ENCODE results near the gene GRB14.

The GRB14 gene

GRCh38 chr2:164504253-164504652 is 117.0 kb downstream of the GRB14 start:
- H4K20me1 ChIP-seq (ENCODE audit: insufficient read depth, low read length) = no peaks in the 10 kb centered on the region
- no peak overlapping the region for H3K4me3 ChIP-seq (ENCODE audit: low read depth in 1 of 2, low read length in 2 of 2)
- TF ChIP-seq EZH2 (IDR thresholded peaks at IDR 0.05; ENCODE audit: borderline replicate concordance, low read depth, low read length, severe bottlenecking) (no peak), CTCF (IDR thresholded peaks at IDR 0.05; ENCODE audit: borderline replicate concordance, extremely low read depth, low read length, poor library complexity, severe bottlenecking) (peak; percentile 43)
- no peak overlapping the region for H3K4me2 ChIP-seq (ENCODE audit: insufficient read depth, low read length)
- H3K9ac ChIP-seq (ENCODE audit: low read depth, low read length) = no peak overlapping the region
- no peaks in the 10 kb centered on the region for H3K36me3 ChIP-seq (ENCODE audit: insufficient read depth, low read length)
- H2AFZ ChIP-seq (ENCODE audit: low read depth, low read length) = no peak overlapping the region
- no peaks in the 10 kb centered on the region for H3K79me2 ChIP-seq (ENCODE audit: insufficient read depth, low read length)
- peak; percentile 11 for DNase-seq
- peak; percentile 62; the same call in 2 of the 3 replicates for ATAC-seq (ENCODE audit: insufficient read depth, low read depth)
- H3K27ac ChIP-seq (ENCODE audit: low read length) = no peak overlapping the region
- no peaks in the 10 kb centered on the region for H3K9me3 ChIP-seq (ENCODE audit: insufficient read depth, low read length, severe bottlenecking)
- H3K27me3 ChIP-seq (ENCODE audit: insufficient read depth, low read length, poor library complexity) = no peaks in the 10 kb centered on the region
- no peaks in the 10 kb centered on the region for H3K4me1 ChIP-seq (ENCODE audit: insufficient read depth, low read length)

- no peaks in the 10 kb centered on the region for H4K20me1 ChIP-seq (ENCODE audit: insufficient read depth, low read length)
- H2AFZ ChIP-seq (ENCODE audit: low read depth, low read length) = no peak overlapping the region
- no peaks in the 10 kb centered on the region for H3K79me2 ChIP-seq (ENCODE audit: insufficient read depth, low read length)
- H3K27ac ChIP-seq (ENCODE audit: low read length) = no peak overlapping the region
- no peaks in the 10 kb centered on the region for H3K27me3 ChIP-seq (ENCODE audit: insufficient read depth, low read length, poor library complexity)
- no peaks in the 10 kb centered on the region for H3K9me3 ChIP-seq (ENCODE audit: insufficient read depth, low read length, severe bottlenecking)
- ATAC-seq (ENCODE audit: insufficient read depth, low read depth) (no peak), DNase-seq (no peak)
- H3K4me2 ChIP-seq (ENCODE audit: insufficient read depth, low read length) = no peak overlapping the region
- TF ChIP-seq EZH2 (IDR thresholded peaks at IDR 0.05; ENCODE audit: borderline replicate concordance, low read depth, low read length, severe bottlenecking) (no peak), CTCF (IDR thresholded peaks at IDR 0.05; ENCODE audit: borderline replicate concordance, extremely low read depth, low read length, poor library complexity, severe bottlenecking) (no peak)
- no peak overlapping the region for H3K9ac ChIP-seq (ENCODE audit: low read depth, low read length)
- no peaks in the 10 kb centered on the region for H3K36me3 ChIP-seq (ENCODE audit: insufficient read depth, low read length)
- no peaks in the 10 kb centered on the region for H3K4me1 ChIP-seq (ENCODE audit: insufficient read depth, low read length)
- H3K4me3 ChIP-seq (ENCODE audit: low read depth in 1 of 2, low read length in 2 of 2) = no peak overlapping the region
These were observed 122.4 kb downstream of the GRB14 start for GRCh38 chr2:164498836-164499235.

GRCh38 chr2:164496881-164497280 is 124.4 kb downstream of the GRB14 start:
- H3K27ac ChIP-seq (ENCODE audit: low read length) = no peak overlapping the region
- no peaks in the 10 kb centered on the region for H3K9me3 ChIP-seq (ENCODE audit: insufficient read depth, low read length, severe bottlenecking)
- TF ChIP-seq EZH2 (IDR thresholded peaks at IDR 0.05; ENCODE audit: borderline replicate concordance, low read depth, low read length, severe bottlenecking) = no peak
- TF ChIP-seq CTCF (IDR thresholded peaks at IDR 0.05; ENCODE audit: borderline replicate concordance, extremely low read depth, low read length, poor library complexity, severe bottlenecking) = no peak
- H3K4me1 ChIP-seq (ENCODE audit: insufficient read depth, low read length) = no peaks in the 10 kb centered on the region
- H3K79me2 ChIP-seq (ENCODE audit: insufficient read depth, low read length) = no peaks in the 10 kb centered on the region
- no peaks in the 10 kb centered on the region for H4K20me1 ChIP-seq (ENCODE audit: insufficient read depth, low read length)
- H3K36me3 ChIP-seq (ENCODE audit: insufficient read depth, low read length) = no peaks in the 10 kb centered on the region
- no peak overlapping the region for H3K4me3 ChIP-seq (ENCODE audit: low read depth in 1 of 2, low read length in 2 of 2)
- H2AFZ ChIP-seq (ENCODE audit: low read depth, low read length) = no peak overlapping the region
- H3K4me2 ChIP-seq (ENCODE audit: insufficient read depth, low read length) = no peak overlapping the region
- H3K27me3 ChIP-seq (ENCODE audit: insufficient read depth, low read length, poor library complexity) = no peaks in the 10 kb centered on the region
- ATAC-seq (ENCODE audit: insufficient read depth, low read depth) (no peak), DNase-seq (no peak)
- no peak overlapping the region for H3K9ac ChIP-seq (ENCODE audit: low read depth, low read length)

- H3K27me3 ChIP-seq (ENCODE audit: insufficient read depth, low read length, poor library complexity) = no peaks in the 10 kb centered on the region
- TF ChIP-seq EZH2 (IDR thresholded peaks at IDR 0.05; ENCODE audit: borderline replicate concordance, low read depth, low read length, severe bottlenecking) (no peak), CTCF (IDR thresholded peaks at IDR 0.05; ENCODE audit: borderline replicate concordance, extremely low read depth, low read length, poor library complexity, severe bottlenecking) (no peak)
- H3K36me3 ChIP-seq (ENCODE audit: insufficient read depth, low read length) = no peaks in the 10 kb centered on the region
- H4K20me1 ChIP-seq (ENCODE audit: insufficient read depth, low read length) = no peaks in the 10 kb centered on the region
- H3K4me2 ChIP-seq (ENCODE audit: insufficient read depth, low read length) = no peak overlapping the region
- no peak overlapping the region for H3K9ac ChIP-seq (ENCODE audit: low read depth, low read length)
- H3K4me1 ChIP-seq (ENCODE audit: insufficient read depth, low read length) = no peaks in the 10 kb centered on the region
- no peak overlapping the region for H3K27ac ChIP-seq (ENCODE audit: low read length)
- no peaks in the 10 kb centered on the region for H3K9me3 ChIP-seq (ENCODE audit: insufficient read depth, low read length, severe bottlenecking)
- no peak overlapping the region for H2AFZ ChIP-seq (ENCODE audit: low read depth, low read length)
- no peak overlapping the region for H3K4me3 ChIP-seq (ENCODE audit: low read depth in 1 of 2, low read length in 2 of 2)
- no peaks in the 10 kb centered on the region for H3K79me2 ChIP-seq (ENCODE audit: insufficient read depth, low read length)
- DNase-seq (no peak), ATAC-seq (ENCODE audit: insufficient read depth, low read depth) (no peak)
These were observed 124.9 kb downstream of the GRB14 start for GRCh38 chr2:164496421-164496820.

Measured in DND-41 (cell line).